Smooth muscle cell (in vitro differentiated cells): ENCODE results near the gene SERPINA9. TPM values are rescaled to one million over a fixed set of nuclear protein-coding genes. Genes with fewer than 3 reads are reported as not detected.

Experiments used
- DNase-seq: peaks from one replicate; lab custom pipeline; 2025; ENCODE audit not compliant: unreplicated experiment; lab: John Stamatoyannopoulos, UW
- H2AFZ ChIP-seq: fragments of 200-600 bp; sonication (generic); 2 replicates; pipeline ENCODE4 v1.6.0; 2016; ENCODE audit warnings: antibody characterized with exemption, low read depth, mild to moderate bottlenecking
- H3F3A ChIP-seq: fragments of 200-600 bp; sonication (generic); 2 replicates; pipeline ENCODE4 v1.6.0; 2017; ENCODE audit warnings: antibody characterized with exemption, low read depth
- H3K27ac ChIP-seq: fragments of 200-600 bp; sonication (generic); 2 replicates; pipeline ENCODE4 v1.5.1; 2016; ENCODE audit warnings: low read depth, mild to moderate bottlenecking
- H3K27me3 ChIP-seq: fragments of 200-600 bp; sonication (generic); 2 replicates; pipeline ENCODE4 v1.6.1; 2016; ENCODE audit warnings: low read depth, mild to moderate bottlenecking
- H3K36me3 ChIP-seq: fragments of 200-600 bp; sonication (generic); 2 replicates; pipeline ENCODE4 v1.5.1; 2016; ENCODE audit warnings: low read depth
- H3K4me1 ChIP-seq: fragments of 200-600 bp; sonication (generic); 2 replicates; pipeline ENCODE4 v1.5.1; 2016; ENCODE audit warnings: low read depth
- H3K4me2 ChIP-seq: fragments of 200-600 bp; sonication (generic); 2 replicates; pipeline ENCODE4 v1.6.0; 2016; ENCODE audit warnings: mild to moderate bottlenecking
- H3K4me3 ChIP-seq: fragments of 200-600 bp; sonication (generic); 2 replicates; pipeline ENCODE4 v1.5.1; 2016; ENCODE audit warnings: mild to moderate bottlenecking
- H3K79me2 ChIP-seq: fragments of 200-600 bp; sonication (generic); 2 replicates; pipeline ENCODE4 v1.6.0; 2016; ENCODE audit warnings: low read depth, mild to moderate bottlenecking
- H3K9ac ChIP-seq: fragments of 200-600 bp; sonication (generic); 2 replicates; pipeline ENCODE4 v1.6.0; 2016; ENCODE audit warnings: low read depth
- H3K9me3 ChIP-seq: fragments of 200-600 bp; sonication (generic); replicated peaks from 2 replicates; pipeline ENCODE4 v1.5.1; 2016; ENCODE audit warnings: low read depth
- H4K20me1 ChIP-seq: fragments of 200-600 bp; sonication (generic); 2 replicates; pipeline ENCODE4 v1.6.0; 2016; ENCODE audit warnings: low read depth
- WGBS: methylation state at CpG from one replicate; pipeline ENCODE4 v1.1.7; 2016; ENCODE audit warnings: low lambda C conversion rate; 5-methylcytosine and 5-hydroxymethylcytosine counted together
- polyA plus RNA-seq: library from polyadenylated mRNA; unstranded; fragments of >200 nt; fragmentation: Nextera tagmentation; extraction: Ambion mirVana; gene quantifications from 2 replicates; pipeline ENCODE4 v1.2.1, GENCODE V29; 2016
- total RNA-seq: library from RNA; depleted of rRNA; stranded (reverse); fragments of >200 nt; gene quantifications from 2 replicates; pipeline ENCODE4 v1.2.3, GENCODE V29; 2014
- TF ChIP-seq, protein P1 (sequence below): fragments of 200-600 bp; sonication (generic); IDR thresholded peaks from 2 replicates; pipeline ENCODE4 v1.5.1; 2017; ENCODE audit warnings: borderline replicate concordance, mild to moderate bottlenecking, antibody characterized with exemption; ENCODE audit not compliant: insufficient read depth, poor library complexity, severe bottlenecking

SERPINA9 gene
- total and polyA plus RNA-seq, 2 experiments from 2014 or later: not detected

DNA sequence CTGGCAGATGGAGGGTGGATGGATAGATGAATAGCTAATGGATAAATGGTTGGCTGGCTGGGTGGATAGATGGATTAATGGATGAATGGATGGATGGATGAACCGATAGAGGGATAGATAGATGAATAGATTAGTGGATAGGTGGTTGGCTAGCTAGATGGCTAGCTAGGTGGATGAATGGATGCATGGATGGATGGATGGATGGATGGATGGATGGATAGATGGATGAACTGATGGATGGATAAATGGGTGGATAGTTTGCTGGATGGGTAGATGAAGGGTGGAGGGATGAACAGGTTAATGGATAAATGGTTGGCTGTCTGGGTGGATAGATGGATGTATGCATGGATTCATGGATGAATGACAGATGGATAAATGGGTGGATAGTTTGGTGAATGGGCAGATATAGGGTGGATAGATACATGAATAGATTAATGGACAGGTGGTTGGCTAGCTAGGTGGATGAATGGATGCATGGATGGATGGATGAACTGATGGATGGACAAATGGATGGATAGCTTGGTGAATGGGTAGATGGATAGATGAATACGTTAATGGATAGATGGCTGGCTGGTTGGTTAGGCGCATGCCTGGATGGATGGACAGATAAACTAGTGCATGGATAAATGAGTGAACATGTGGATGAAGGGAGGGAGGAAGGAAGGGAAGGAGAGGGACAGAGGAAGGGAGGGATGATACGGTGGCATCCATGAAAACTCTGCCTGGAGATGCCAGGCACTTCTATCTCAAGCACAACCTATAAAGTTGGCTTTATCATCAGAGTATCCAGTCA lies 8.1 kb downstream of the SERPINA9 start:
- Histone ChIP-seq H3F3A (no peaks in the 10 kb centered on the region), H2AFZ (no peak overlapping the region), H3K9me3 (no peaks in the 10 kb centered on the region), H3K9ac (no peak overlapping the region), H3K36me3 (no peaks in the 10 kb centered on the region), H3K27ac (no peak overlapping the region), H3K4me2 (no peak overlapping the region), H3K4me3 (no peak overlapping the region), H3K27me3 (no peaks in the 10 kb centered on the region), H3K79me2 (no peaks in the 10 kb centered on the region), H4K20me1 (no peaks in the 10 kb centered on the region), H3K4me1 (no peaks in the 10 kb centered on the region)
- DNase-seq: no peak
- WGBS: 83% methylated on average over 4 of the region's 4 CpGs
- TF ChIP-seq, protein P1, sequence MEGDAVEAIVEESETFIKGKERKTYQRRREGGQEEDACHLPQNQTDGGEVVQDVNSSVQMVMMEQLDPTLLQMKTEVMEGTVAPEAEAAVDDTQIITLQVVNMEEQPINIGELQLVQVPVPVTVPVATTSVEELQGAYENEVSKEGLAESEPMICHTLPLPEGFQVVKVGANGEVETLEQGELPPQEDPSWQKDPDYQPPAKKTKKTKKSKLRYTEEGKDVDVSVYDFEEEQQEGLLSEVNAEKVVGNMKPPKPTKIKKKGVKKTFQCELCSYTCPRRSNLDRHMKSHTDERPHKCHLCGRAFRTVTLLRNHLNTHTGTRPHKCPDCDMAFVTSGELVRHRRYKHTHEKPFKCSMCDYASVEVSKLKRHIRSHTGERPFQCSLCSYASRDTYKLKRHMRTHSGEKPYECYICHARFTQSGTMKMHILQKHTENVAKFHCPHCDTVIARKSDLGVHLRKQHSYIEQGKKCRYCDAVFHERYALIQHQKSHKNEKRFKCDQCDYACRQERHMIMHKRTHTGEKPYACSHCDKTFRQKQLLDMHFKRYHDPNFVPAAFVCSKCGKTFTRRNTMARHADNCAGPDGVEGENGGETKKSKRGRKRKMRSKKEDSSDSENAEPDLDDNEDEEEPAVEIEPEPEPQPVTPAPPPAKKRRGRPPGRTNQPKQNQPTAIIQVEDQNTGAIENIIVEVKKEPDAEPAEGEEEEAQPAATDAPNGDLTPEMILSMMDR: no peak

DNA sequence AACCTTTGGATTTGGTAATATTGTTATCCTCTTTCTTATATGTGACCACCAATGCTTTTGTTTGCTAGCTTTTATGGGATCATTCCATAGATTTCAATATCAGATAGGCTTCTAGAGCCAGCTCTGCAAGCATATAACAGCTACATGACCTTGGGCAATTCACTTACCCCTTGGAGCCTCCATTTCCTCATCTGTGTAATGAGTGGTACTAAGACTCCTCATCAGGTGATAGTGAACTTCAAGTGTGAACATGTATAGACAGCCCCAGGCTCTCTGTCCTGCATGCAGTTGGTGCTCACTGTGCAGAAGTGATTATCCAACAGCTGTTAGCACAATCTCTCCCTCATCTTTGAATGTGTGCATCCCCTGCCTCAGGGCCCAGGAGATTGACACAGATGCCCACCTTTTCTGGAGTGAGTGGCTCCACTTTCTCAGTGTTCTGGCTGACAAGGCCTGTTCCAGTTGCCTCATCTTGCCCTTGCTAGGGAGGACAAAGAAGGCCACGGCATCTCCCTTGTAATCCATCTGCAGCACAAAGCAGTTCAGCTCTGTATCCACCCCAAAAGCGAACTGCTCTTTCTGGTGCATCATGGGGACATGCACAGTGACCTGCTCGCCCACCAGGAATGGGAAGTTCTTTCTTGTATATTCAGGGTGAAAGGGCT lies 9.2 kb downstream of the SERPINA9 start:
- Histone ChIP-seq H4K20me1 (no peaks in the 10 kb centered on the region), H3K79me2 (no peaks in the 10 kb centered on the region), H2AFZ (no peak overlapping the region), H3K4me2 (no peak overlapping the region), H3K27me3 (no peaks in the 10 kb centered on the region), H3F3A (no peaks in the 10 kb centered on the region), H3K27ac (no peak overlapping the region), H3K4me3 (no peak overlapping the region), H3K9me3 (no peaks in the 10 kb centered on the region), H3K4me1 (no peaks in the 10 kb centered on the region), H3K9ac (no peak overlapping the region), H3K36me3 (no peaks in the 10 kb centered on the region)
- TF ChIP-seq, protein P1: no peak
- DNase-seq: no peak
- WGBS: 74% methylated on average over 3 of the region's 3 CpGs

DNA sequence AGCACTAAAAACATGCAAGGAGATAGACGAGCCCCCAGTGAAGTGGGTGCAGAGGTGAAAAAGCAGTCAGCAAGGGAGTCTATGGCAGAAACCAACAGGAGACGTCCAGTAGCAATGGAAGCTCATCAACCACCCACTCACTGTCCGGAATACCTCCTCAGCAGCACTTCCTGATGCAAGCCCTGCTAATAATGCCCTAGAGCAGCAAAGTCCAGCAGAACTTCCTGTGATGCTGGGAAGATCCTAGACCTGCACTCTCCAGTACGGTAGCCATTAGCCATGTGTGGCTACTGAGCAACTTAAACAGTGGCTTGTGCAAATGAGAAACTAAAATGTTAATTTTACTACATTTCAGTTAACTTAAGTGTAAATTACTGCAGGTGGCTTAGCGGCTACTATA lies 11.0 kb downstream of the SERPINA9 start:
- Histone ChIP-seq H3K4me3 (no peak overlapping the region), H3F3A (no peaks in the 10 kb centered on the region), H2AFZ (no peak overlapping the region), H3K27ac (no peak overlapping the region), H3K9me3 (no peaks in the 10 kb centered on the region), H3K4me1 (no peaks in the 10 kb centered on the region), H3K79me2 (no peaks in the 10 kb centered on the region), H4K20me1 (no peaks in the 10 kb centered on the region), H3K27me3 (no peaks in the 10 kb centered on the region), H3K36me3 (no peaks in the 10 kb centered on the region), H3K9ac (no peak overlapping the region), H3K4me2 (no peak overlapping the region)
- TF ChIP-seq, protein P1: no peak
- 87% methylated on average over 5 of the region's 5 CpGs for WGBS
- no peak for DNase-seq
